HL-60 (cell line): ENCODE measurements around the gene RAI1.

ENCODE experiments used
- DNase-seq, 2 experiments: peaks; one replicate each; pipeline ENCODE4 v3.0.0-alpha.2; 2010 to 2020; ENCODE audit warnings: low read depth in 1 of 2, low spot score in 1 of 2
- H3K27ac ChIP-seq: fragments of 250-450 bp; sonication (Bioruptor Pico); replicated peaks from 2 replicates; pipeline ENCODE4 v1.5.1; 2020; ENCODE audit warnings: mild to moderate bottlenecking, moderate library complexity
- H3K27me3 ChIP-seq: fragments of 250-450 bp; sonication (Bioruptor Pico); 2 replicates; pipeline ENCODE4 v1.5.1; 2021; ENCODE audit warnings: mild to moderate bottlenecking, moderate library complexity; ENCODE audit not compliant: insufficient read depth, poor library complexity, severe bottlenecking
- H3K4me3 ChIP-seq: replicated peaks from 2 replicates; pipeline ENCODE4 v1.5.1; 2011; ENCODE audit warnings: mild to moderate bottlenecking, control low read depth, low read length; ENCODE audit not compliant: insufficient read depth
- GABPA ChIP-seq: IDR thresholded peaks from 2 replicates; pipeline ENCODE4 v1.6.1; 2012; ENCODE audit warnings: low read depth
- POLR2AphosphoS5 ChIP-seq: IDR thresholded peaks from 2 replicates; pipeline ENCODE4 v1.6.1; 2012; ENCODE audit warnings: low read depth
- SPI1 ChIP-seq: IDR thresholded peaks from 2 replicates; pipeline ENCODE4 v1.6.1; 2012; ENCODE audit warnings: low read depth, mild to moderate bottlenecking, borderline replicate concordance
- TF ChIP-seq, protein P1 (sequence below): IDR thresholded peaks from one replicate; pipeline ENCODE4 v1.5.1; 2011; ENCODE audit warnings: low read length, control low read depth, inconsistent platforms; ENCODE audit not compliant: insufficient read depth
- TF ChIP-seq, protein P2 (sequence below): IDR thresholded peaks from 2 replicates; pipeline ENCODE4 v1.6.1; 2012; ENCODE audit warnings: low read depth; ENCODE audit not compliant: insufficient replicate concordance

Gene RAI1

DNA sequence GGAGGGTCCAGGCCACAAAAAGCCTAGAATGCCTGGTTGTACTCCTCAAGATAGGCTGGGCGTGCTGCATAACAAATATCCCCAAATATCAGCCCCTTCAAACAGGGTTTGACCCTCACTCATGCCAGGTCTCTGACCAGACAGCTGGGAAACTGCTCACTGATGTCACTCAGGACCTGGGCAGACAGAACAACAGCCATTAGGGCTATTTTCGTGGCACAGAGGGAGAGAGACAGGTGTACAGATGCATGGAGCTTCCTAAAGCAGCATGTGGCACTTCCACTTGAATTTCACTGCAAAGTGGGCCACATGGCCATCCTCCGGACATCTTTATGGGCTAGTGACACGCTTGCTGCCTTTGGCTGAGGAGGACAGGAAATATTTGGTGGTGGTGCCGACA, 82.5 kb downstream of the RAI1 start:
- H3K27me3 ChIP-seq: no peaks in the 10 kb centered on the region
- no peak overlapping the region for H3K27ac ChIP-seq
- DNase-seq: no peak
- TF ChIP-seq GABPA (no peak), POLR2AphosphoS5 (no peak), SPI1 (no peak)
- TF ChIP-seq, protein P1, sequence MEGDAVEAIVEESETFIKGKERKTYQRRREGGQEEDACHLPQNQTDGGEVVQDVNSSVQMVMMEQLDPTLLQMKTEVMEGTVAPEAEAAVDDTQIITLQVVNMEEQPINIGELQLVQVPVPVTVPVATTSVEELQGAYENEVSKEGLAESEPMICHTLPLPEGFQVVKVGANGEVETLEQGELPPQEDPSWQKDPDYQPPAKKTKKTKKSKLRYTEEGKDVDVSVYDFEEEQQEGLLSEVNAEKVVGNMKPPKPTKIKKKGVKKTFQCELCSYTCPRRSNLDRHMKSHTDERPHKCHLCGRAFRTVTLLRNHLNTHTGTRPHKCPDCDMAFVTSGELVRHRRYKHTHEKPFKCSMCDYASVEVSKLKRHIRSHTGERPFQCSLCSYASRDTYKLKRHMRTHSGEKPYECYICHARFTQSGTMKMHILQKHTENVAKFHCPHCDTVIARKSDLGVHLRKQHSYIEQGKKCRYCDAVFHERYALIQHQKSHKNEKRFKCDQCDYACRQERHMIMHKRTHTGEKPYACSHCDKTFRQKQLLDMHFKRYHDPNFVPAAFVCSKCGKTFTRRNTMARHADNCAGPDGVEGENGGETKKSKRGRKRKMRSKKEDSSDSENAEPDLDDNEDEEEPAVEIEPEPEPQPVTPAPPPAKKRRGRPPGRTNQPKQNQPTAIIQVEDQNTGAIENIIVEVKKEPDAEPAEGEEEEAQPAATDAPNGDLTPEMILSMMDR: no peak
- TF ChIP-seq, protein P2, sequence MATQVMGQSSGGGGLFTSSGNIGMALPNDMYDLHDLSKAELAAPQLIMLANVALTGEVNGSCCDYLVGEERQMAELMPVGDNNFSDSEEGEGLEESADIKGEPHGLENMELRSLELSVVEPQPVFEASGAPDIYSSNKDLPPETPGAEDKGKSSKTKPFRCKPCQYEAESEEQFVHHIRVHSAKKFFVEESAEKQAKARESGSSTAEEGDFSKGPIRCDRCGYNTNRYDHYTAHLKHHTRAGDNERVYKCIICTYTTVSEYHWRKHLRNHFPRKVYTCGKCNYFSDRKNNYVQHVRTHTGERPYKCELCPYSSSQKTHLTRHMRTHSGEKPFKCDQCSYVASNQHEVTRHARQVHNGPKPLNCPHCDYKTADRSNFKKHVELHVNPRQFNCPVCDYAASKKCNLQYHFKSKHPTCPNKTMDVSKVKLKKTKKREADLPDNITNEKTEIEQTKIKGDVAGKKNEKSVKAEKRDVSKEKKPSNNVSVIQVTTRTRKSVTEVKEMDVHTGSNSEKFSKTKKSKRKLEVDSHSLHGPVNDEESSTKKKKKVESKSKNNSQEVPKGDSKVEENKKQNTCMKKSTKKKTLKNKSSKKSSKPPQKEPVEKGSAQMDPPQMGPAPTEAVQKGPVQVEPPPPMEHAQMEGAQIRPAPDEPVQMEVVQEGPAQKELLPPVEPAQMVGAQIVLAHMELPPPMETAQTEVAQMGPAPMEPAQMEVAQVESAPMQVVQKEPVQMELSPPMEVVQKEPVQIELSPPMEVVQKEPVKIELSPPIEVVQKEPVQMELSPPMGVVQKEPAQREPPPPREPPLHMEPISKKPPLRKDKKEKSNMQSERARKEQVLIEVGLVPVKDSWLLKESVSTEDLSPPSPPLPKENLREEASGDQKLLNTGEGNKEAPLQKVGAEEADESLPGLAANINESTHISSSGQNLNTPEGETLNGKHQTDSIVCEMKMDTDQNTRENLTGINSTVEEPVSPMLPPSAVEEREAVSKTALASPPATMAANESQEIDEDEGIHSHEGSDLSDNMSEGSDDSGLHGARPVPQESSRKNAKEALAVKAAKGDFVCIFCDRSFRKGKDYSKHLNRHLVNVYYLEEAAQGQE: no peak
- no peak overlapping the region for H3K4me3 ChIP-seq

GRCh38 chr17:17765359-17766076, 84.3 kb downstream of the RAI1 start:
- DNase-seq: no peak
- H3K27ac ChIP-seq: no peak overlapping the region
- H3K4me3 ChIP-seq: no peak overlapping the region
- TF ChIP-seq GABPA: no peak
- TF ChIP-seq, protein P2: no peak
- no peaks in the 10 kb centered on the region for H3K27me3 ChIP-seq

DNA sequence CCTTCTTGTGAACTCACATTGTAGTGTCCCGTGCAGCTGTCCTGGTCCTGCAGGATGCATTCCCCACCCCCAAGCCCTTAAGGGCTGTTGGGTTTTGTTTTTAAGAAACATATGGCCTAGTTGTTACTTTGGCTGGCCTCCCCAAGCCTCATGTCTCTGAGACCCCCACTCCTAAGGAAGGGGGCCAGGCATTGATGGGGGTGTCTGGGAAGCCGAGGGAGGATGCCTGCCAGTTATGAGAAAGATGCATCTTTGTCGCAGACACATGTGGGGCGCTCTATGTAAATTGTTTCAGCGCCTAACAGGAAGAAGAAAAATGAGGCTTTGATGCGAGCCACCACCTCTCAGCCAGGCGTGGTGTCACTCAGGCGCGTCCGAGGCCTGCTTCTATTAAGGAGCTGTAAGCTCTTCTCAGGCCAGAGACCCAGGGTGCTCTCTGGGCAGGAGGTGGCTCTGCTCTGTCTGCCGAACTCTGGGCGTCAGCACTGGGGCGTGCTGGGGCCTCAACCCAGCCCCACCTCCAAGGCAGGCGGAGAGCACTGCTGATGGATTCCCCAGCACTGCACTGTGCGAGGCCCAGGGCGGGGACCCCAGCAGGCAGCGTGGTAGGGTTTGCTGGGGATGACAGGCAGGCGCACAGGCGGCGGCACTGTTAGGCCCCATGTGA, 85.0 kb downstream of the RAI1 start:
- no peak overlapping the region for H3K4me3 ChIP-seq
- H3K27ac ChIP-seq: no peak overlapping the region
- no peak for TF ChIP-seq POLR2AphosphoS5
- no peak for TF ChIP-seq SPI1
- TF ChIP-seq, protein P2: no peak
- TF ChIP-seq GABPA: no peak
- TF ChIP-seq, protein P1: no peak
- no peaks in the 10 kb centered on the region for H3K27me3 ChIP-seq
- no peak for DNase-seq
